ENCODE data around the gene WDR6. TPM values are rescaled to one million over a fixed set of nuclear protein-coding genes. Genes with fewer than 3 reads are reported as not detected.

The WDR6 gene
- total RNA-seq, 2 donors from 2014 or later: 51.2 to 71.1 TPM

DNA sequence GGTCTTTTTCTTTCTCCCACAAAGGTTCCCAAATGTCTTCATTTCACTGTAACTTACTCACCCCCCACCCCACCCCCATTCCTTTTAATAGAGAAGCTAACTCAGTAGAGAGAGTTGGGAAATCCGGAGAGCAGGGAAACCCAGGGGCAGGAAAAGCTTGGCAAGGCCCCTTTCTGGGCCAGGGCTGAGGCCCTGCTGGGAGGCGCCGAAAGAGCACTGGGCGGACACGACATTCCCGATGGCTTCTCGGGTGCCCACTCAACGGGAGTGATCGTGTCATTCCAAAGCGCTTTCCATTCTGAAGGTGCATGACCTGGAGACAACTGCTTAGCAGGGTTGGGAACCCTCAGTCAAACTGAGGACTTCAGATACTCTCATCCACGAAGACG is 12.7 kb downstream of the WDR6 start:
- TF ChIP-seq, protein P1, sequence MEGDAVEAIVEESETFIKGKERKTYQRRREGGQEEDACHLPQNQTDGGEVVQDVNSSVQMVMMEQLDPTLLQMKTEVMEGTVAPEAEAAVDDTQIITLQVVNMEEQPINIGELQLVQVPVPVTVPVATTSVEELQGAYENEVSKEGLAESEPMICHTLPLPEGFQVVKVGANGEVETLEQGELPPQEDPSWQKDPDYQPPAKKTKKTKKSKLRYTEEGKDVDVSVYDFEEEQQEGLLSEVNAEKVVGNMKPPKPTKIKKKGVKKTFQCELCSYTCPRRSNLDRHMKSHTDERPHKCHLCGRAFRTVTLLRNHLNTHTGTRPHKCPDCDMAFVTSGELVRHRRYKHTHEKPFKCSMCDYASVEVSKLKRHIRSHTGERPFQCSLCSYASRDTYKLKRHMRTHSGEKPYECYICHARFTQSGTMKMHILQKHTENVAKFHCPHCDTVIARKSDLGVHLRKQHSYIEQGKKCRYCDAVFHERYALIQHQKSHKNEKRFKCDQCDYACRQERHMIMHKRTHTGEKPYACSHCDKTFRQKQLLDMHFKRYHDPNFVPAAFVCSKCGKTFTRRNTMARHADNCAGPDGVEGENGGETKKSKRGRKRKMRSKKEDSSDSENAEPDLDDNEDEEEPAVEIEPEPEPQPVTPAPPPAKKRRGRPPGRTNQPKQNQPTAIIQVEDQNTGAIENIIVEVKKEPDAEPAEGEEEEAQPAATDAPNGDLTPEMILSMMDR (IDR thresholded peaks at IDR 0.05): no peak
- H3K27me3 ChIP-seq: no peaks in the 10 kb centered on the region
- no peak for DNase-seq (ENCODE audit: low spot score)
- H3K27ac ChIP-seq: peak overlapping the region; percentile 100
- no peaks in the 10 kb centered on the region for H3K9me3 ChIP-seq
- H3K4me1 ChIP-seq: peaks cover 0 to 50% of the 10 kb centered on the region in 2 donors
- H3K4me3 ChIP-seq: peak overlapping the region; percentile 85 to 94
- peaks cover 39% of the 10 kb centered on the region for H3K36me3 ChIP-seq

GRCh38 chr3:49020330-49021212 is 13.4 kb downstream of the WDR6 start:
- H3K27me3 ChIP-seq: no peaks in the 10 kb centered on the region
- peaks cover 0 to 57% of the 10 kb centered on the region in 2 donors for H3K4me1 ChIP-seq
- TF ChIP-seq, protein P1 (IDR thresholded peaks at IDR 0.05): no peak
- H3K27ac ChIP-seq: peak overlapping the region; percentile 100
- DNase-seq (ENCODE audit: low spot score): no peak
- H3K4me3 ChIP-seq: peak overlapping the region; percentile 85 to 94
- H3K9me3 ChIP-seq: no peaks in the 10 kb centered on the region
- H3K36me3 ChIP-seq: peaks cover 39% of the 10 kb centered on the region

GRCh38 chr3:49021213-49021812 is 14.1 kb downstream of the WDR6 start:
- no peaks in the 10 kb centered on the region for H3K9me3 ChIP-seq
- H3K27me3 ChIP-seq: no peaks in the 10 kb centered on the region
- H3K36me3 ChIP-seq: peaks cover 39% of the 10 kb centered on the region
- peaks cover 0 to 64% of the 10 kb centered on the region in 2 donors for H3K4me1 ChIP-seq
- H3K27ac ChIP-seq: peak overlapping the region; percentile 100
- DNase-seq (ENCODE audit: low spot score): peak; percentile 99
- TF ChIP-seq, protein P1 (IDR thresholded peaks at IDR 0.05): no peak
- H3K4me3 ChIP-seq: peak overlapping the region; percentile 85 to 94

- Histone ChIP-seq H3K4me3 (peak within 1 kb of the TSS; percentile 85 to 94), H3K4me1 (peaks cover 0 to 63% of the 10 kb centered on the region in 2 donors), H3K36me3 (peaks cover 41% of the 10 kb centered on the region), H3K9me3 (no peaks in the 10 kb centered on the region), H3K27me3 (no peaks in the 10 kb centered on the region), H3K27ac (peak within 1 kb of the TSS; percentile 100)
- DNase-seq (ENCODE audit: low spot score): peak; percentile 89
- TF ChIP-seq, protein P1 (IDR thresholded peaks at IDR 0.05): peak; percentile 95 to 99
These were observed 14.9 kb downstream of the WDR6 start, which contains the start of gene NDUFAF3 for GRCh38 chr3:49021813-49022687. Gene NDUFAF3, plus strand, starts transcription at chr3:49022121. Its CDS starts 24 bp downstream, at chr3:49022145.

- peak overlapping the region; percentile 85 to 94 for H3K4me3 ChIP-seq
- TF ChIP-seq, protein P1 (IDR thresholded peaks at IDR 0.05): no peak
- H3K36me3 ChIP-seq: peaks cover 41% of the 10 kb centered on the region
- no peaks in the 10 kb centered on the region for H3K9me3 ChIP-seq
- peak overlapping the region; percentile 100 for H3K27ac ChIP-seq
- H3K27me3 ChIP-seq: no peaks in the 10 kb centered on the region
- no peak for DNase-seq (ENCODE audit: low spot score)
- peaks cover 0 to 58% of the 10 kb centered on the region in 2 donors for H3K4me1 ChIP-seq
These were observed 15.5 kb downstream of the WDR6 start for GRCh38 chr3:49022688-49023171.
